ENCODE measurements around the gene SH2D4B.

Gene SH2D4B

GRCh38 chr10:80681142-80681541 lies 143.4 kb downstream of the SH2D4B start:
- DNase-seq (ENCODE audit: extremely low read depth in 1 of 2, low read depth in 1 of 2), result no peak

GRCh38 chr10:80684259-80684658 lies 146.6 kb downstream of the SH2D4B start:
- DNase-seq (ENCODE audit: extremely low read depth in 1 of 2, low read depth in 1 of 2), result no peak

GRCh38 chr10:80685355-80685754 lies 147.7 kb downstream of the SH2D4B start:
- DNase-seq (ENCODE audit: extremely low read depth in 1 of 2, low read depth in 1 of 2), result no peak

- no peak for DNase-seq (ENCODE audit: extremely low read depth in 1 of 2, low read depth in 1 of 2)
These were observed 149.2 kb downstream of the SH2D4B start for GRCh38 chr10:80686734-80687475.

- DNase-seq (ENCODE audit: extremely low read depth in 1 of 2, low read depth in 1 of 2), result no peak
These were observed 149.7 kb downstream of the SH2D4B start for GRCh38 chr10:80687476-80687789.

GRCh38 chr10:80690434-80690833 lies 152.7 kb downstream of the SH2D4B start:
- DNase-seq (ENCODE audit: extremely low read depth in 1 of 2, low read depth in 1 of 2), result no peak

GRCh38 chr10:80691441-80691840 lies 153.7 kb downstream of the SH2D4B start:
- DNase-seq (ENCODE audit: extremely low read depth in 1 of 2, low read depth in 1 of 2), result no peak

- DNase-seq (ENCODE audit: extremely low read depth in 1 of 2, low read depth in 1 of 2), result no peak
These were observed 155.9 kb downstream of the SH2D4B start for GRCh38 chr10:80693565-80693964.

GRCh38 chr10:80694930-80695329 lies 157.2 kb downstream of the SH2D4B start:
- no peak for DNase-seq (ENCODE audit: extremely low read depth in 1 of 2, low read depth in 1 of 2)
